Neural cell (in vitro differentiated cells): ENCODE data around the gene MRPS34. TPM values are rescaled to one million over a fixed set of nuclear protein-coding genes. Genes with fewer than 3 reads are reported as not detected.

Experiments
- H2AFZ ChIP-seq: fragments of 200-600, 300-800 bp; sonication (generic), shearing (Covaris generic); 2 replicates; pipeline ENCODE4 v1.6.0; 2014; ENCODE audit warnings: low read depth, mild to moderate bottlenecking, antibody characterized with exemption, low read length, moderate library complexity
- H3F3A ChIP-seq: fragments of 200-600 bp; shearing (Covaris generic); 2 replicates; pipeline ENCODE4 v1.6.1; 2016; ENCODE audit warnings: mild to moderate bottlenecking, moderate library complexity, mixed read lengths, antibody characterized with exemption, low read length; ENCODE audit not compliant: insufficient read depth, poor library complexity, severe bottlenecking
- H3K27ac ChIP-seq: fragments of 200-600, 300-800 bp; sonication (generic), shearing (Covaris generic); 2 replicates; pipeline ENCODE4 v1.5.1; 2014; ENCODE audit warnings: mild to moderate bottlenecking, low read length, moderate library complexity
- H3K27me3 ChIP-seq: fragments of 300-800, 200-600 bp; sonication (generic), shearing (Covaris generic); 2 replicates; pipeline ENCODE4 v1.6.0; 2014; ENCODE audit warnings: mild to moderate bottlenecking, low read depth, low read length, moderate library complexity; ENCODE audit not compliant: insufficient read depth
- H3K36me3 ChIP-seq: fragments of 300-800, 200-600 bp; sonication (generic), shearing (Covaris generic); 2 replicates; pipeline ENCODE4 v1.5.1; 2014; ENCODE audit warnings: mild to moderate bottlenecking, antibody characterized with exemption, low read length, moderate library complexity; ENCODE audit not compliant: insufficient read depth
- H3K4me2 ChIP-seq: fragments of 300-800, 200-600 bp; sonication (generic), shearing (Covaris generic); 2 replicates; pipeline ENCODE4 v1.6.0; 2014; ENCODE audit warnings: mild to moderate bottlenecking, low read length
- H3K4me3 ChIP-seq: fragments of 300-800, 200-600 bp; sonication (generic), shearing (Covaris generic); 2 replicates; pipeline ENCODE4 v1.5.1; 2014; ENCODE audit warnings: mild to moderate bottlenecking, low read length, moderate library complexity
- H3K79me2 ChIP-seq: fragments of 200-600 bp; shearing (Covaris generic); replicated peaks from 2 replicates; pipeline ENCODE4 v1.6.0; 2014; ENCODE audit warnings: mild to moderate bottlenecking, low read length, moderate library complexity; ENCODE audit not compliant: insufficient read depth
- H3K9ac ChIP-seq: fragments of 300-800, 200-600 bp; sonication (generic), shearing (Covaris generic); 2 replicates; pipeline ENCODE4 v1.6.1; 2016; ENCODE audit warnings: mild to moderate bottlenecking, low read length, mixed read lengths
- H3K9me2 ChIP-seq: fragments of 200-600 bp; shearing (Covaris generic); 2 replicates; pipeline ENCODE4 v1.6.1; 2016; ENCODE audit warnings: mild to moderate bottlenecking, low read length, mixed read lengths; ENCODE audit not compliant: insufficient read depth
- H3K9me3 ChIP-seq: fragments of 200-600, 300-800 bp; sonication (generic), shearing (Covaris generic); 2 replicates; pipeline ENCODE4 v1.6.1; 2016; ENCODE audit warnings: mild to moderate bottlenecking, mixed run types, low read length, moderate library complexity, mixed read lengths
- H4K20me1 ChIP-seq: fragments of 200-600 bp; shearing (Covaris generic); 2 replicates; pipeline ENCODE4 v1.6.1; 2016; ENCODE audit warnings: mild to moderate bottlenecking, mixed run types; ENCODE audit not compliant: insufficient read depth
- CTCF ChIP-seq: fragments of 450-650 bp; IDR thresholded peaks from 2 replicates; pipeline ENCODE4 v1.5.1; 2014; ENCODE audit warnings: antibody characterized with exemption, mild to moderate bottlenecking, moderate library complexity; ENCODE audit not compliant: poor library complexity, severe bottlenecking
- EP300 ChIP-seq: fragments of 450-650 bp; conservative IDR thresholded peaks from 2 replicates; pipeline ENCODE4 v1.6.1; 2014; ENCODE audit warnings: antibody characterized with exemption, mild to moderate bottlenecking, moderate library complexity; ENCODE audit not compliant: poor library complexity, severe bottlenecking
- EZH2 ChIP-seq: fragments of 200-600, 300-800 bp; shearing (Covaris generic), sonication (generic); IDR thresholded peaks from 2 replicates; pipeline ENCODE4 v1.6.1; 2014; ENCODE audit warnings: antibody characterized with exemption, low read length, borderline replicate concordance, mild to moderate bottlenecking; ENCODE audit not compliant: insufficient read depth, poor library complexity, severe bottlenecking
- MXI1 ChIP-seq: fragments of 450-650 bp; conservative IDR thresholded peaks from 2 replicates; pipeline ENCODE4 v1.6.1; 2014; ENCODE audit warnings: antibody characterized with exemption, mild to moderate bottlenecking; ENCODE audit not compliant: poor library complexity, severe bottlenecking
- POLR2AphosphoS5 ChIP-seq: IDR thresholded peaks from 2 replicates; pipeline ENCODE4 v1.6.1; 2012
- RAD21 ChIP-seq: fragments of 450-650 bp; conservative IDR thresholded peaks from 2 replicates; pipeline ENCODE4 v1.6.1; 2014; ENCODE audit warnings: antibody characterized with exemption, mild to moderate bottlenecking, moderate library complexity
- REST ChIP-seq: IDR thresholded peaks from 2 replicates; pipeline ENCODE4 v1.6.1; 2012; ENCODE audit warnings: borderline replicate concordance
- SMC3 ChIP-seq: fragments of 450-650 bp; conservative IDR thresholded peaks from 2 replicates; pipeline ENCODE4 v1.6.1; 2014; ENCODE audit warnings: antibody characterized with exemption, mild to moderate bottlenecking, moderate library complexity; ENCODE audit not compliant: poor library complexity
- TAF1 ChIP-seq: IDR thresholded peaks from 2 replicates; pipeline ENCODE4 v1.6.1; 2012; ENCODE audit warnings: low read depth
- polyA plus RNA-seq: library from polyadenylated mRNA; depleted of rRNA; stranded (reverse); fragments of >200 nt; gene quantifications from 2 replicates; pipeline ENCODE4 v1.2.3, GENCODE V29; 2014

Gene MRPS34
- polyA plus RNA-seq, 1 donor from 2014 or later = 113 TPM

GRCh38 chr16:1731073-1731472 is 41.9 kb downstream of the MRPS34 start:
- Histone ChIP-seq H3K36me3 (peaks cover 12% of the 10 kb centered on the region), H3K27me3 (no peaks in the 10 kb centered on the region), H3K4me3 (no peak overlapping the region), H3F3A (no peaks in the 10 kb centered on the region), H3K79me2 (no peaks in the 10 kb centered on the region), H3K27ac (no peak overlapping the region), H3K9me3 (no peaks in the 10 kb centered on the region), H4K20me1 (no peaks in the 10 kb centered on the region), H2AFZ (no peak overlapping the region), H3K9ac (no peak overlapping the region), H3K9me2 (no peaks in the 10 kb centered on the region), H3K4me2 (no peak overlapping the region)
- TF ChIP-seq EZH2 (no peak), CTCF (no peak), EP300 (no peak), REST (no peak), TAF1 (no peak), MXI1 (no peak), RAD21 (no peak), SMC3 (no peak), POLR2AphosphoS5 (no peak)

GRCh38 chr16:1729445-1729844 is 43.5 kb downstream of the MRPS34 start:
- no peaks in the 10 kb centered on the region for H4K20me1 ChIP-seq

More at GRCh38 chr16:1729445-1729844, 43.5 kb downstream of the MRPS34 start:
- H3K9me3 ChIP-seq = no peaks in the 10 kb centered on the region
- TF ChIP-seq POLR2AphosphoS5 (no peak), TAF1 (no peak), EZH2 (no peak), REST (no peak), RAD21 (no peak), CTCF (no peak), MXI1 (no peak), EP300 (no peak), SMC3 (no peak)
- no peaks in the 10 kb centered on the region for H3K27me3 ChIP-seq
- peaks cover 5% of the 10 kb centered on the region for H3K36me3 ChIP-seq
- no peaks in the 10 kb centered on the region for H3F3A ChIP-seq
- no peak overlapping the region for H3K4me2 ChIP-seq
- no peak overlapping the region for H3K4me3 ChIP-seq
- no peaks in the 10 kb centered on the region for H3K9me2 ChIP-seq
- no peak overlapping the region for H2AFZ ChIP-seq
- no peak overlapping the region for H3K27ac ChIP-seq
- H3K9ac ChIP-seq = no peak overlapping the region
- no peaks in the 10 kb centered on the region for H3K79me2 ChIP-seq
